H9 (cell line): ENCODE data around the gene RASSF8. TPM values are rescaled to one million over a fixed set of nuclear protein-coding genes. Genes with fewer than 3 reads are reported as not detected.

ENCODE experiments used
- DNase-seq: peaks from one replicate; pipeline ENCODE4 v3.0.0-alpha.2; 2017
- H2AFZ ChIP-seq: one replicate; pipeline ENCODE4 v1.6.1; 2013; ENCODE audit warnings: mild to moderate bottlenecking, low read length, control low read depth, moderate library complexity
- H2AK5ac ChIP-seq: 2 replicates; pipeline ENCODE4 v1.6.1; 2013; ENCODE audit warnings: low read length, control low read depth, mixed read lengths; ENCODE audit not compliant: insufficient read length
- H2BK120ac ChIP-seq: one replicate; pipeline ENCODE4 v1.6.1; 2013; ENCODE audit warnings: low read depth, mild to moderate bottlenecking, low read length, control low read depth, inconsistent platforms; ENCODE audit not compliant: poor library complexity, severe bottlenecking
- H2BK12ac ChIP-seq: 2 replicates; pipeline ENCODE4 v1.6.1; 2013; ENCODE audit warnings: low read length, control low read depth, mixed read lengths, low read depth; ENCODE audit not compliant: insufficient read length
- H2BK15ac ChIP-seq: 2 replicates; pipeline ENCODE4 v1.6.1; 2013; ENCODE audit warnings: low read depth, low read length, control low read depth
- H2BK20ac ChIP-seq: one replicate; pipeline ENCODE4 v1.6.1; 2013; ENCODE audit warnings: low read depth, mild to moderate bottlenecking, low read length, control low read depth, inconsistent platforms; ENCODE audit not compliant: poor library complexity, severe bottlenecking
- H2BK5ac ChIP-seq: 2 replicates; pipeline ENCODE4 v1.6.1; 2013; ENCODE audit warnings: low read length, control low read depth, mixed read lengths; ENCODE audit not compliant: insufficient read length
- H3K14ac ChIP-seq: 2 replicates; pipeline ENCODE4 v1.6.1; 2013; ENCODE audit warnings: low read length, control low read depth; ENCODE audit not compliant: insufficient read depth
- H3K18ac ChIP-seq: 2 replicates; pipeline ENCODE4 v1.6.1; 2013; ENCODE audit warnings: low read depth, mild to moderate bottlenecking, mixed read lengths, low read length, control low read depth; ENCODE audit not compliant: insufficient read length
- H3K23ac ChIP-seq: 2 replicates; pipeline ENCODE4 v1.6.1; 2013; ENCODE audit warnings: low read length, control low read depth, mixed read lengths, low read depth; ENCODE audit not compliant: insufficient read length
- H3K23me2 ChIP-seq: 2 replicates; pipeline ENCODE4 v1.6.1; 2013; ENCODE audit warnings: low read depth, mild to moderate bottlenecking, mixed read lengths, low read length, control low read depth; ENCODE audit not compliant: insufficient read length, poor library complexity, severe bottlenecking
- H3K27ac ChIP-seq: 2 replicates; pipeline ENCODE4 v1.5.1; 2013; ENCODE audit warnings: low read length, control low read depth, mixed read lengths, low read depth; ENCODE audit not compliant: insufficient read length
- H3K27me3 ChIP-seq: 2 replicates; pipeline ENCODE4 v1.6.1; 2013; ENCODE audit warnings: low read length, control low read depth, inconsistent platforms; ENCODE audit not compliant: insufficient read depth
- H3K4ac ChIP-seq: 2 replicates; pipeline ENCODE4 v1.6.1; 2013; ENCODE audit warnings: low read depth, mild to moderate bottlenecking, control low read depth, inconsistent platforms, low read length, moderate library complexity
- H3K4me1 ChIP-seq: 2 replicates; pipeline ENCODE4 v1.6.1; 2013; ENCODE audit warnings: low read length, control low read depth, inconsistent platforms; ENCODE audit not compliant: insufficient read depth
- H3K4me2 ChIP-seq: 2 replicates; pipeline ENCODE4 v1.6.1; 2013; ENCODE audit warnings: low read length, control low read depth, mixed read lengths; ENCODE audit not compliant: insufficient read length, insufficient read depth
- H3K56ac ChIP-seq: 2 replicates; pipeline ENCODE4 v1.6.1; 2013; ENCODE audit warnings: low read depth, mild to moderate bottlenecking, mixed read lengths, low read length, control low read depth; ENCODE audit not compliant: insufficient read length
- H3K79me1 ChIP-seq: 2 replicates; pipeline ENCODE4 v1.6.1; 2013; ENCODE audit warnings: low read depth, mild to moderate bottlenecking, moderate library complexity, low read length, control low read depth, inconsistent platforms; ENCODE audit not compliant: insufficient read depth, poor library complexity, severe bottlenecking
- H3K79me2 ChIP-seq: 2 replicates; pipeline ENCODE4 v1.6.1; 2013; ENCODE audit warnings: low read length, control low read depth, inconsistent platforms; ENCODE audit not compliant: insufficient read depth
- H3K9ac ChIP-seq: 2 replicates; pipeline ENCODE4 v1.6.1; 2013; ENCODE audit warnings: low read length, control low read depth, mixed read lengths; ENCODE audit not compliant: insufficient read length; ENCODE audit errors: extremely low read depth
- H3K9me3 ChIP-seq: one replicate; pipeline ENCODE4 v1.6.1; 2013; ENCODE audit warnings: low read depth, low read length, inconsistent platforms; ENCODE audit not compliant: control insufficient read depth
- H3T11ph ChIP-seq: one replicate; pipeline ENCODE4 v1.6.1; 2013; ENCODE audit warnings: mild to moderate bottlenecking, low read length, control low read depth, inconsistent platforms
- H4K20me1 ChIP-seq: one replicate; pipeline ENCODE4 v1.6.1; 2013; ENCODE audit not compliant: control insufficient read depth, insufficient read length, insufficient read depth
- H4K5ac ChIP-seq: 2 replicates; pipeline ENCODE4 v1.6.1; 2013; ENCODE audit warnings: low read depth, mild to moderate bottlenecking, mixed read lengths, low read length, control low read depth; ENCODE audit not compliant: insufficient read length
- H4K8ac ChIP-seq: replicated peaks from 2 replicates; pipeline ENCODE4 v1.6.1; 2013; ENCODE audit warnings: low read length, control low read depth, mixed read lengths, low read depth; ENCODE audit not compliant: insufficient read length
- H4K91ac ChIP-seq: 2 replicates; pipeline ENCODE4 v1.6.1; 2013; ENCODE audit warnings: low read depth, mild to moderate bottlenecking, moderate library complexity, mixed read lengths, low read length, control low read depth; ENCODE audit not compliant: insufficient read length
- H3K27ac Mint-ChIP-seq, 3 experiments: 2 replicates in 2 of 3; 3 replicates in 1 of 3; pipeline ENCODE4 v1.8.0; 2020 to 2021; ENCODE audit warnings: mixed read lengths in 3 of 3, mild to moderate bottlenecking in 1 of 3, moderate library complexity in 1 of 3
- H3K27me3 Mint-ChIP-seq: 2 replicates; pipeline ENCODE4 v1.8.0; 2021; ENCODE audit warnings: low read depth, mild to moderate bottlenecking, moderate library complexity, mixed read lengths
- H3K36me3 Mint-ChIP-seq, 3 experiments: 2 replicates in 2 of 3; 3 replicates in 1 of 3; pipeline ENCODE4 v1.8.0; 2020 to 2021; ENCODE audit warnings: low read depth in 3 of 3, mixed read lengths in 3 of 3; ENCODE audit not compliant: insufficient read depth in 1 of 3
- H3K4me1 Mint-ChIP-seq, 2 experiments: 2 replicates each; pipeline ENCODE4 v1.8.0; 2020; ENCODE audit warnings: mixed read lengths in 2 of 2
- H3K4me3 Mint-ChIP-seq, 2 experiments: 2 replicates in 1 of 2; 3 replicates in 1 of 2; pipeline ENCODE4 v1.8.0; 2020 to 2021; ENCODE audit warnings: mild to moderate bottlenecking in 2 of 2, mixed read lengths in 2 of 2, moderate library complexity in 1 of 2
- H3K9me3 Mint-ChIP-seq, 2 experiments: 2 replicates in 1 of 2; 3 replicates in 1 of 2; pipeline ENCODE4 v1.8.0; 2020; ENCODE audit warnings: mild to moderate bottlenecking in 2 of 2, mixed read lengths in 2 of 2, moderate library complexity in 1 of 2
- CTCF ChIP-seq: fragments of 200-600 bp; sonication (generic); conservative IDR thresholded peaks from 3 replicates; pipeline ENCODE4 v1.8.0; 2021; ENCODE audit warnings: antibody characterized with exemption, mild to moderate bottlenecking
- WGBS: extraction: QIAGEN DNeasy Blood & Tissue Kit; methylation state at CpG from one replicate; pipeline ENCODE4 v1.1.7; 2013; ENCODE audit warnings: missing lambda C conversion rate, low lambda C conversion rate, mixed read lengths; ENCODE audit not compliant: insufficient read length; ENCODE audit errors: extremely low coverage; 5-methylcytosine and 5-hydroxymethylcytosine counted together
- total RNA-seq: library from RNA; stranded (reverse); gene quantifications from 2 replicates; pipeline ENCODE4 v1.2.1, GENCODE V29; 2021

RASSF8 gene
- total RNA-seq, 1 experiment from 2014 or later: 38.8 TPM

DNA sequence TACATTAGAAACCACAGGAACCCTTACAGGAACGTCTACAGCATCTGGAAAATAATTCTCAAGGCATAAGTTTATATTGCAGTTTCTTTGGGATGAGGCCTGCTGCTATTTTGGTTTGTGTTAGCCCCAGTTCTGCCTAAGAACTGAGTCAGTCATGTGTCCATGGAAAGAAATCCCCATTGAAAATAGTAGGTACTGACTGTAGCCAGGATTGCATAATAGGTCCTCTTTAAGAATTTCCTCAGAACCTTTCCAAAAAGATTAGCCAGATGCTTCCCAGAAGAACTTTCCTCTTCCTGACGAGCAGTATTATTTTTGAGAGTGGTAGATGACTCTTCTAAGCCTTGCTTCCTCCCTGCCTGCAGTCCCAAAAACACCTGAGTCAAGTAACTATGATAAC is 52.6 kb downstream of the RASSF8 start:
- H3K4me3 Mint-ChIP-seq: no peak overlapping the region
- H3K9me3 Mint-ChIP-seq: no peaks in the 10 kb centered on the region
- no peak overlapping the region for H3K27ac Mint-ChIP-seq
- peaks cover 2% of the 10 kb centered on the region; the same call in 1 of the 2 replicates for H3K79me2 ChIP-seq
- H2AFZ ChIP-seq: no peak overlapping the region
- H3K18ac ChIP-seq: no peak overlapping the region
- H2BK12ac ChIP-seq: no peak overlapping the region
- H3T11ph ChIP-seq: no peak overlapping the region
- no peak overlapping the region for H2AK5ac ChIP-seq
- WGBS: no CpG with 5 or more reads among the region's 2 CpGs
- no peak overlapping the region for H4K91ac ChIP-seq
- H3K36me3 Mint-ChIP-seq: no peaks in the 10 kb centered on the region; a peak in 1 of 7 replicates
- H3K79me1 ChIP-seq: peaks cover 4% of the 10 kb centered on the region
- H3K23me2 ChIP-seq: no peaks in the 10 kb centered on the region
- DNase-seq: no peak
- no peak overlapping the region for H2BK20ac ChIP-seq
- H3K23ac ChIP-seq: no peak overlapping the region
- H3K4me1 Mint-ChIP-seq: peaks cover 31 to 47% of the 10 kb centered on the region in 2 experiments
- H3K14ac ChIP-seq: no peak overlapping the region
- no peaks in the 10 kb centered on the region for H3K27me3 Mint-ChIP-seq
- no peak overlapping the region for H3K56ac ChIP-seq
- no peak overlapping the region for H2BK15ac ChIP-seq
- no peak overlapping the region for H3K27ac ChIP-seq
- no peak for TF ChIP-seq CTCF
- H3K4ac ChIP-seq: no peak overlapping the region
- no peak overlapping the region for H2BK120ac ChIP-seq
- H4K20me1 ChIP-seq: no peaks in the 10 kb centered on the region
- H3K4me2 ChIP-seq: no peak overlapping the region
- H4K8ac ChIP-seq: no peak overlapping the region
- H3K27me3 ChIP-seq: no peaks in the 10 kb centered on the region
- peaks cover 8% of the 10 kb centered on the region; the same call in 1 of the 2 replicates for H3K4me1 ChIP-seq
- H3K9me3 ChIP-seq: no peaks in the 10 kb centered on the region
- H4K5ac ChIP-seq: no peak overlapping the region
- H2BK5ac ChIP-seq: no peak overlapping the region
- no peak overlapping the region for H3K9ac ChIP-seq
